ENCODE data around the gene KLHL6. TPM values are rescaled to one million over a fixed set of nuclear protein-coding genes. Genes with fewer than 3 reads are reported as not detected.

KLHL6 gene
- total and polyA plus RNA-seq, 2 of the 8 experiments (the other 6 are each of a cell fraction or from before 2014, with no cell fraction given): 0.05 TPM; not detected in 1

GRCh38 chr3:183590442-183590841, 34.9 kb upstream of the KLHL6 start:
- Histone ChIP-seq H2AFZ (ENCODE audit: low read length) (no peak overlapping the region), H3K23ac (ENCODE audit: insufficient read length) (no peak overlapping the region), H4K20me1 (replicated peaks in 1 of 2; ENCODE audit: control insufficient read depth in 1 of 2, insufficient read depth in 2 of 2, low read length in 2 of 2) (no peaks in the 10 kb centered on the region), H3K9ac (replicated peaks in 1 of 4; ENCODE audit: extremely low read depth in 1 of 4, low read depth in 3 of 4, low read length in 3 of 4) (no peak overlapping the region), H2BK12ac (ENCODE audit: low read depth, low read length) (no peak overlapping the region), H3K36me3 (ENCODE audit: control insufficient read depth in 2 of 4, insufficient read depth in 4 of 4, low read length in 3 of 4) (no peaks in the 10 kb centered on the region), H3K79me2 (ENCODE audit: control insufficient read depth in 1 of 2, insufficient read depth in 2 of 2, low read length in 2 of 2) (no peaks in the 10 kb centered on the region), H3K14ac (ENCODE audit: insufficient read length) (no peak overlapping the region), H3K4ac (replicated peaks; ENCODE audit: insufficient read length, low read depth, low read length) (no peak overlapping the region), H3K4me3 (ENCODE audit: extremely low read depth in 1 of 4, insufficient read depth in 2 of 4, low read depth in 3 of 4, low read length in 4 of 4) (no peak overlapping the region), H4K91ac (replicated peaks; ENCODE audit: insufficient read length, low read length) (no peak overlapping the region), H3K27ac (ENCODE audit: low read depth, low read length) (no peak overlapping the region), H3K79me1 (ENCODE audit: low read depth, low read length) (no peaks in the 10 kb centered on the region), H2BK20ac (ENCODE audit: low read length) (no peak overlapping the region), H3K27me3 (replicated peaks in 1 of 4; ENCODE audit: control insufficient read depth in 3 of 4, extremely low read depth in 1 of 4, insufficient read depth in 3 of 4, low read length in 3 of 4) (no peaks in the 10 kb centered on the region; a peak in 1 of 7 replicates), H3K56ac (replicated peaks; ENCODE audit: insufficient read length, low read depth, low read length) (no peak overlapping the region), H2BK15ac (ENCODE audit: low read length) (no peak overlapping the region), H4K8ac (ENCODE audit: extremely low read depth, insufficient read depth, low read length) (no peak overlapping the region), H2AK5ac (ENCODE audit: low read depth, low read length) (no peak overlapping the region), H2BK120ac (replicated peaks; ENCODE audit: low read depth, low read length) (no peak overlapping the region), H4K5ac (ENCODE audit: insufficient read length, low read depth, low read length) (no peak overlapping the region), H3K4me1 (replicated peaks in 1 of 4; ENCODE audit: control insufficient read depth in 3 of 4, insufficient read depth in 4 of 4, low read length in 3 of 4) (peaks cover 0 to 10% (median 5%) of the 10 kb centered on the region in 4 experiments; a peak in 4 of 7 replicates), H3K4me2 (ENCODE audit: insufficient read depth in 1 of 2, low read depth in 2 of 2, low read length in 2 of 2) (no peak overlapping the region), H2BK5ac (ENCODE audit: low read depth, low read length) (no peak overlapping the region), H3K23me2 (ENCODE audit: low read depth, low read length) (no peaks in the 10 kb centered on the region), H3K9me3 (ENCODE audit: insufficient read depth in 2 of 2, low read depth in 1 of 2, low read length in 1 of 2) (no peaks in the 10 kb centered on the region), H3K18ac (ENCODE audit: extremely low read depth, low read length) (no peak overlapping the region)
- FAIRE-seq (no peak), DNase-seq (ENCODE audit: low read depth in 1 of 2, low spot score in 2 of 2) (no peak)
- CTCF ChIA-PET (ENCODE audit: partially characterized antibody): interaction anchor here (1.6 to 3.2 kb wide), 2 partner anchors 9 to 115 kb away, joined by 3 to 17 read pairs; no protein-coding TSS in a partner anchor
- TF ChIP-seq HDAC2 (IDR thresholded peaks at IDR 0.05; ENCODE audit: borderline replicate concordance in 1 of 2, low read depth in 2 of 2, low read length in 2 of 2) (no peak), SIX5 (IDR thresholded peaks at IDR 0.05; ENCODE audit: low read depth, low read length) (no peak), RNF2 (IDR thresholded peaks at IDR 0.05; ENCODE audit: borderline replicate concordance, low read depth, low read length, missing control alignments, poor library complexity, severe bottlenecking) (no peak), ZNF274 (IDR thresholded peaks at IDR 0.05; ENCODE audit: borderline replicate concordance, extremely low read depth, low read length) (no peak), SIRT6 (IDR thresholded peaks at IDR 0.05; ENCODE audit: low read length) (no peak), JUN (IDR thresholded peaks at IDR 0.05; ENCODE audit: low read depth, low read length) (no peak), CHD2 (IDR thresholded peaks at IDR 0.05; ENCODE audit: low read length) (no peak), RAD21 (IDR thresholded peaks at IDR 0.05 in 1 of 2, conservative IDR thresholded peaks at IDR 0.05 in 1 of 2; ENCODE audit: low read depth in 2 of 2, low read length in 2 of 2) (no peak), SRF (IDR thresholded peaks at IDR 0.05; ENCODE audit: low read depth, low read length) (no peak), FOSL1 (IDR thresholded peaks at IDR 0.05; ENCODE audit: insufficient read depth, low read depth, low read length) (no peak)
- POLR2A ChIA-PET (ENCODE audit: partially characterized antibody): no interaction called here
- WGBS, 2 experiments (ENCODE audit: extremely low coverage in 1 of 2, insufficient coverage in 1 of 2, insufficient read length in 1 of 2, insufficient replicate concordance in 2 of 2, low coverage in 1 of 2, low lambda C conversion rate in 2 of 2, missing lambda C conversion rate in 1 of 2): 94% methylated on average over 6 of the region's 6 CpGs; no CpG with 5 or more reads in 1 of the 2 experiments
